ENCODE data around the gene SF3B1.
"Not testable (repeated sequence)": the region's sequence is repeated elsewhere in the genome, so short reads cannot be mapped to it uniquely, and the experiment has no call there.

The SF3B1 gene

DNA sequence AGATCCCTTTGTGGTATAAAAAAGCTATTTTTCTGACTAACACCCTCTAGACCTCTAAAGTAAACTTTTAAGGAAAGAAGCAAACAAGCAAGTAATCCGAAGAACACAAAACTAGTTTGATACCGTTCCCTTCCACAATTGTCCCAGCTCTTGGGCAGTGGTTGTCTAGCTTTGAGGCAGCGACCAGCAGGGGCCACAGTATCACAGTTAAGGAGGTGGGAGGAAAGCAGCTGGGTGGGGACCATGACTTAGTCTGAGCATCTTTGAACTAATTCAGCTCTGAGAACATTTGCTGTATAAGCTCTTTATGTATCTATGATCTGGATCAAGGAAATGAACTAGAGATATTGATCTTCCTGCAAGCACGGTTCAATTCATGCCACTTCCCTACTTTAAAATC is 51.0 kb downstream of the SF3B1 start:
- no peak for DNase-seq (ENCODE audit: low read depth in 1 of 2, low spot score in 1 of 2)

DNA sequence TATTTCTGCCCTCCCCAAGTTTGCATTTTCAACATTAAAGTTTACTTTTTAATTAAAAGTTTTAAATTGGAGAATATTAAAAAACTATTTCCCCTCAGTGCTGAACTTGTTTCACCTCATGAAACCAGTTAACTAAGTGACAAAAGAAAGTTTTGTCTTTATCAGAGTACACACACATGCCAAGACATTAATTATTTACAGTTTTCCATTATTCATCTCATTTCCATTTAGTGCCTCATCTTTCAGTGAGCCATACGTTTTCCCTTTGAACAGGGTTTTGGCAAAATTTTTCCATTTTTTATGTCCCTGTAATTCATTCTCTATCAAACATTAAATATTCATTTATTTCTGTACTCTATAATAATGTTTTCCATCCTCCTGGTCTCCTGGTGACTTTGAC is 53.2 kb downstream of the SF3B1 start:
- DNase-seq (ENCODE audit: low read depth in 1 of 2, low spot score in 1 of 2) = no peak

DNA sequence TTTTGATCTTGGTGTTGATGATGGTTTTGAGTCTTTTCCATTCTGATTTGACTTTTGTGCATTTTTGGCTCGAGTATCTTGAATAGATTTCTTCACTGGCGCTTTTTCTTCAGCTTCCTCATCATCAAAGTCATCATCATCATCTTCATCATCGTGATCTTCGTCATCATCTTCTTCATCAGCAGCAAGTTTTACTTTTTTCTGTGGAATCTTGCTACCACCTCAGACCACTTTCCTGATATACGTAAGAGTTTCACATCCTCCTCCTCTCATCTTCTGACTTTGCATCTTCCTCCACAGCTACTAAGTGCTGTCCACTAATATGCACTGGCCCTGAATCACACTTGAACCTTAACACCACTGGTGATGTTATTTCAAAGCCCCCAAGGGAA is 54.9 kb downstream of the SF3B1 start:
- not testable (repeated sequence) for DNase-seq (ENCODE audit: low read depth in 1 of 2, low spot score in 1 of 2)

DNA sequence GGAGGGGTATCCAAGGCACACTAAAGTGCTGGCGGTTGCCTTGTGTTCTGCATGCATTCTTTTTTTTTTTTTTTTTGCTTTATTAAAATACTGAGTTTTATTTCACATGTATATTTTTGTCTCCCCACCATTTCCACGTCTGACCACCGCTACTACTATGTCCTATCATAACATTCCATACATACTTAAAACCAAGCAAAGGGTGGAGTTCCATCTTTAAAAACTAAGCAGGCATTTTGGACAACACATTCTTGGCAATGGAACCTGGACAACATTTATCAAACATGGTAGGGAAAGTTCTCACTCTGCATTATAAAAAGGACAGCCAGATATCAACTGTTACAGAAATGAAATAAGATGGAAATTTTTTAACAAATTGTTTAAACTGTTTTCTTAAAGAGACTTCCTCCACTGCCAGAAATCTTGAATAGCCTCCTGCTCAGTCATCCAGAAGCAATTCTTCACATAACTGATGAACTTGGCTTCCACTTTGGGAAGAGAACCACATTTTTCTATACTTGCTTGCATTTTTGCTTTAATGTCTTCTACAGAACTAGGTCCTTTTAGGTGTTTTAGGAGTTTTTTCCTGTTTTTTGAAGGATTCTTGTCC is 55.4 kb downstream of the SF3B1 start:
- DNase-seq (ENCODE audit: low read depth in 1 of 2, low spot score in 1 of 2) = not testable (repeated sequence)

DNA sequence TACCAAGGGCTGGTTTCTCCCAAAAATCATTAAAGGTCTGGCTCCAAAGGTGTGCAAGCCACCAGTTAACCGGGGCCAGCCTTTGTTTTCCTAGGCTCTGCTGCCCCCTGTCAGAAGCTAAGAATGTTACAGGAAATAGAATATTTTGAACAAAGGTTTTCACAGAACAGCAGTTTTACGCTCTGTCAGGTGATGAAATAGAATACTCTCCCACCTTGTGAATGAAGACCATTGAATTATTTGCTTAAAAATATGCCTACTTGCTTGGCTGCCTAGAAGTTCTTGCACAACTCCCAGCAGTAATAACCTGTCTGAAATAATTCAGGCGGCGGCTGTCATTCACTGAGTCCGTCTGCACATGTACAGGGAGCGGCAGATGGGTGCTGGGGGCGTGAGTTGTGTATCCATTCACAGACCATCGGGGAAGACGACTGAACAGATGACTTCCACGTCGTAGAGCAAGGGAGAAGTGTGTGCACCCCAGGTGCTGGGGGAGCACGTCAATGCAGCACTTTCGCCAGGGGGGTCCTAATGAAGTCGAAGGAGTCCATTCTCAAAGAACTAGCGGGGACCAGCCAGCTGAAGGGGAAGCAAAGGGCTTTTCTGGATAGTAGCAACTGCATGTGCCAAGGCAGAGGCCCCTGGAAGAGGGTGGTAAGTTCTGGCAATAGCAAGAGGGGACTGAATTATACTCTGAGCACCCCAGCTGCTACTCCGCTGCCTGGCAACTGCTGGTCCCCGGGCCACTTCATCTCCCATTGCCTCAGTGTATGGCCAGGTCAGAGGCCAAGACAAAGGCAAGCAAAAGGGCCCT is 56.1 kb downstream of the SF3B1 start:
- peak; percentile 29 to 35 for DNase-seq (ENCODE audit: low read depth in 1 of 2, low spot score in 1 of 2)

DNA sequence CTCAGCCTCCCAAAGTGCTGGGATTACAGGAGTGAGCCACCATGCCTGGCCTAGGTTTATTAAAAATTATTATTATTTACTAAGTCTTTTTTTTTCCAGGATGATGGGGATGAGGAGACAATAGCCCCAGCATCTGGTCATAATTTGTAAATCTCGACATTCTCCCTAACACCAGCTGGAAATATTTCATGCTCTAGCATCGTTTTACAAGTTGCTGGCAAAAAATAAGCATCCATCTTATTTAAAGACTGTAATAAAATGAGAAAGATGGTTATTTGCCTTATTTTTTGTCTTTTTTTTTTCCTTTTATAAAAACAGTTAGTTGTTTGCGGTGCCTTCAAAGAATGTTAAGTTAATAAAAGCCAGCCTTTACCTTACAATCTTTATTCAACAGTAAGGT is 56.7 kb downstream of the SF3B1 start:
- DNase-seq (ENCODE audit: low read depth in 1 of 2, low spot score in 1 of 2) = no peak

DNA sequence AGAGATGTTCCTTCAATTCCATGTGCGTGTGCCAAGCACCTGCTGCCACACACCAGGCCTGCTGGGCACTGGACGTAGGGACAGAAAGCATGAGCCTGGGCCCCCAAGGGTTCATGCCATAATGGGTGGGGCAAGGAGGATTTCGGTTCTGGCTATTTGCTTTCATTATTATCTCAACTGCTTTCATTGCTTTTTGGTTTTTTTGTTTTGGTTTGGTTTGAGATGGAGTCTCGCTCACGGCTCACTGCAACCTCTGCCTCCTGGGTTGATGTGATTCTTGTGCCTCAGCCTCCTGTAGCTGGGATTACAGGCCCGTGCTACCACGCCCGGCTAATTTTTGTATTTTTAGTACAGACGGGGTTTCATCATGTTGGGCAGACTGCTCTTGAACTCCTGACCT is 57.2 kb downstream of the SF3B1 start:
- DNase-seq (ENCODE audit: low read depth in 1 of 2, low spot score in 1 of 2) = no peak

DNA sequence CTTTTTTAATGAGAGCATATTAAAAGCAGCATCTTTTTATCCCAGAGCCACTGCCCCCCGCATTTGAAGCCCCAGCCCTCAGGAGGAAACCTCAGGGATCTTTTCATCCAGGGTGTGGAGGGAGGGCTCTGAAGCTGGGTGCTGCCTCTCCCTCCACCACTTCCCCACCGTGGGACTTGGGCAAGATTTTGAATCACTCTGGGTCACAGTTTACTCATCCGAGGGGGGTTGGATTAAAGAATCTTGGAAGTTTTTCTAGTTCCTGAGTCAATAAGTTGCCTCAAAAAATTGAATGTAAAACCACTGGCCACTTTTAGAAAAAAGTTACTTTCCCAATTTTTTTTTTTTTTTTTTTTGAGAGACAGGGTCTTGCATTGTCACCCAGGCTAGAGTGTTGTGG is 62.2 kb downstream of the SF3B1 start:
- DNase-seq (ENCODE audit: low read depth in 1 of 2, low spot score in 1 of 2) = no peak

DNA sequence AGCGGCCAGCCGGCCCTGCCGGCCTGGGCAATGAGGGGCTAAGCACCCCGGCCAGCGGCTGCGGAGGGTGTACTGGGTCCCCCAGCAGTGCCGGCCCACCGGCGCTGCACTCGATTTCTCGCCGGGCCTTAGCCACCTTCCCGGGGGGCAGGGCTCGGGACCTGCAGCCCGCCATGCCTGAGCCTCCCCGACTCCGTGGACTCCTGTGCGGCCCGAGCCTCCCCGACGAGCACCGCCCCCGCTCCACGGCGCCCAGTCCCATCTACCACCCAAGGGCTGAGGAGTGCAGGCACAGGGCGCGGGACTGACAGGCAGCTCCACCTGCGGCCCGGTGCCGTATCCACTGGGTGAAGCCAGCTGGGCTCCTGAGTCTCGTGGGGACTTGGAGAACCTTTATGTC is 64.2 kb downstream of the SF3B1 start:
- not testable (repeated sequence) for DNase-seq (ENCODE audit: low read depth in 1 of 2, low spot score in 1 of 2)

DNA sequence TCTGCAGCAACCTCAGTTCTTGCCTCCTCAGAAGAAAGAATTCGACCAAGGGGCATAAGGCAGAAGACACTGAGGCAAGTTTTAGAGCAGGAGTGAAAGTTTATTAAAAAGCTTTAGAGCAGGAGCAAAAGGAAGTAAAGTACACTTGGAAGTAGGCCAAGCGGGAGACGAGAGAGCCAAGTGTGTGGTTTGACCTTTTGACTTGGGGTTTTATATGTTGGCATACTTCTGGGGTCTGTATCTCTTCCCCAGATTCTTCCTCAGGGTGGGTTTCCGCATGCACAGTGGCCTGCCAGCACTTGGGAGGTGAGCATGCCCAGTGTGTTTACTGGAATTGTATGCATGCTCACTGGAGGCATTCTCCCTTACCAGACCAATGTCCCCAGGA is 64.9 kb downstream of the SF3B1 start:
- no peak for DNase-seq (ENCODE audit: low read depth in 1 of 2, low spot score in 1 of 2)

DNA sequence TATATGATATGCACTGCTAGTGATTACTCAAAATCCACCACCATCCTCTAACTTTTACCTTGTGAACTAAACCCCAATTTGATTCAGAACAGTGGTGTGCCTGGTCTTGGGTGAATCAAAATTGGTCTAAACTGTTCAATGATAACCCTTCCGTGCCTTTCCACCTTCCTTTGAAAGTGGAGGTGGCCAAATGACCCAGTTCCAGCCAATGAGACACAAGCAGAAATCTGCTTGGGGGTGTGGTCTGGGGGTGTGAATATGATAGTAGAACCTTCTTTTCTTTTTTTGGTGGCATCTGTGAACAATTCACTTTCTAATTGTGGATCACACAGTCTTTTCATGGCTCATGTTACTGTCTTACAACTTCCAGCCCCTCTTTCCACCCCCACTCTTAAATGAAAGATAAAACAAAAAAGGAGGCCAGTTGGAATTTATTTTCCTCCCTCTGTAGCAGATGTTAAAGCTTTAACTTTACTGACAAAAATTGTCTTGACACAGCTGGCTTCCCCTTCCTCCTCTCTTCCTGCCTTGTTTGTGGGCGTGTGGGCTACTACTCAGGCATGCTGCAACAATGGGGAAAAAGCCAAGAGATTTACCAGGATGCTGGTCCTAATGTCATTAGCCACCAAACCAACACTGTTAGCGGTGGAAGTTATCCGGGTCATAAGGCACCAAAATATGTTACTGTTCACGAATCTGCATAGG is 65.4 kb downstream of the SF3B1 start:
- DNase-seq (ENCODE audit: low read depth in 1 of 2, low spot score in 1 of 2) = no peak

DNA sequence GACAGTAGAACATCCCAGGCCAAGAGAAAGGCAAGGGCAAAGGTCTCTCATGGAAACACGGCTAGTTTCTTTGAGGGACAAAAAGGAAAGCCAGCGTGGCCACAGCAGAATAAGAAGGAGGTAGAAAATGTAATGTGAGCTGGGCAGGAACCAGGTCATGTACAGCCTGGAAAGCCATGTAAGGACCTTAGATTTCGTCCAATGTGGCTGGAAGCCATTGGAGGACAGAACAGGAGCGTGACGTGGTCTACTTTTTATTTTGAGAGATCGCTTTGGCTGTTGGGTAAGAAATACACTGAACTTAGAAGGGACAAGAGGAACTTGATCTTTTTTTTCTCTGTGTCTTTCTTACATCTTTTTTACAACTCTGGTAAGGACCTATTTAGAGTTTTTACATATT is 66.4 kb downstream of the SF3B1 start:
- DNase-seq (ENCODE audit: low read depth in 1 of 2, low spot score in 1 of 2) = no peak

DNA sequence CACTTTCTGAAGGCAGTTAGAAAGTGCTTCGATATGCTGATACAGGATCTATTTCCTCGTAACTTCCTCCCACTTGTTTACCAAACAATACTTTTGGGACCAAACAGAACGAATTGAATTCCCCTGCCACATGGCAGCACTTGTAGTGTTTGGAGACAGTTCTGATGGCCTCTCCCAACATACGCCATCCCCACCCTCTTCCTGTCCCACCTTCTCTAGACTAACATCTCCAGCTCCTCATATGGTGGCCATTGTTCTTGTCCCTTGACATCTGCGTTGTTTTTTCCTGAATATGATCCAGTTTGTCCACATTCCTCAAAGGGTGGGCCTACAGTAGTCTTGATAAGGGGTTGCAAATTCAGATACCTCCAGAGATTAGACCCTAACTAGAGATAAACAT is 70.8 kb downstream of the SF3B1 start:
- no peak for DNase-seq (ENCODE audit: low read depth in 1 of 2, low spot score in 1 of 2)

DNA sequence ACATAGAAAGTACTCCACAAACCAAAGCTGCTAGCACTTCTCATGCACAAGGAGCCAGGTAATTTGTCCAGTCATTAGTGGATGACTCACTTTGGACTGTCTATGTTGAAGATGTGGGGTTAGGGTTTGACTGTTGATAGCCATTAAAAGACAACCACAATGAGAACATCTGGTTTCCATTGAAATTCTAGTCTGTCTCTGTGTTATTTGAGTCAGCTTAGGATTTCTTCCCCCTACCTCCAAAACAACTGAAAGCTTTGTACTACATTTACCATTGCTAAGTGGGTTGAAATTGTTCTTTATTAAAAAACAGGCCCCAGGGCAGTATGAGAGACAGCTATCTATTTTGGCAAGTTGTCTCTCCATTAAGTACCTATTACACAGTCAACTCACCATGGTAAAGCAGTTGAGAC is 74.1 kb downstream of the SF3B1 start:
- DNase-seq (ENCODE audit: low read depth in 1 of 2, low spot score in 1 of 2) = no peak

DNA sequence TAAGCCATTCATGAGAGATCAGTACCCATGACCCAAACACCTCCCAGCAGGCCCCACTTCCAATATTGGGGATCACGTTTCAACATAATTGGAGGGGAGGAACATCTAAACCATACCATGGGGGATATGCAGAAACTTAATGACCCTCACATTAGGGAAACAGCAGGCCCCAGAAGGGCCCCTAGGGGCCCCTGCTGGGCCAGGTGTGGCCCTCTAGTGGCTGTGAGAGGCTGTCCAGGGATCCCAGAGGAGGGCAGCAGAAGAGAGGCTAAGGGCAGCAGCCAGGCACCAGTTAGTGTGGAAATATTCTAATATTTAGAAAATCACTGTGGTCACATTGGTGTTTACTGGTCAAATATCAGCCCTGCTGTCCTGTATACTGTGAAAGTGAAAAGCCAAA is 75.0 kb downstream of the SF3B1 start:
- no peak for DNase-seq (ENCODE audit: low read depth in 1 of 2, low spot score in 1 of 2)

DNA sequence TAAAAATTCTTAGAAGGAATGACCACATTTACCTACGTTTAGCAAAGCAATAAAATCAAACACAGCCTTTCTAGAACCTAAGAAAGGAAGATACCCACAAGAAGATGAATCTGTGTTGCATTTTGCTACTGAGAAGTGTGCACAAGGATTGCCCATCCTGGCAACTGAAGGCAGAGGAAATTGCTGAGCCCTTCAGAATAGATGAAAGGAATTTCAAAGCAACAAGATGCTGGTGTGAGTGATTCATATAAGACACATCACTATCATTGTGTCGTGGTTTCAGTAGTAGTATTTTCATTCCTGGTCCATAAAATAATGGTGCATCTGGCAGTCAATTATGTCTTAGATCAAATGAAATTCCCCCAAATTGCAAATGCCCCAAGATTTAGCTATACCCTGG is 75.9 kb downstream of the SF3B1 start:
- no peak for DNase-seq (ENCODE audit: low read depth in 1 of 2, low spot score in 1 of 2)

DNA sequence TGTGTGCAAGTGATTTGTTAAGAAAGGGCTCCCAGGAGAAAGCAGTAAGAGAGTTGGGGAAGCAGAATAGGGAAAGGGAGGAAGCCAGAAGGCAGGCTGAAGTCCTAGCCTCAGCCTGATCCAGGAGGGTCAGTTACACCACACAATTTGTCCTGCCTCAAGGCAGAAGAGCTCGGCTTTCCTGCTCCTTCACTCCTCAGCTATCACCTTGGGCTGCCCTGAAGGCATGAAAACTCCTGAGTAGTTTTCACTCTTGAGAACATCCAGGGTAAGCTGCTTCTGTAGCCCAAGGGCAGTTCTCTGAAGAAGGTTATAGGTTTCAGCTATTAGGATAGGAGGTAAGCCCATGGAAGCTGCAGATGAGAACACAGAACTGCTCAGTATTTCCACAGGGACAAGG is 76.8 kb downstream of the SF3B1 start:
- DNase-seq (ENCODE audit: low read depth in 1 of 2, low spot score in 1 of 2) = no peak

DNA sequence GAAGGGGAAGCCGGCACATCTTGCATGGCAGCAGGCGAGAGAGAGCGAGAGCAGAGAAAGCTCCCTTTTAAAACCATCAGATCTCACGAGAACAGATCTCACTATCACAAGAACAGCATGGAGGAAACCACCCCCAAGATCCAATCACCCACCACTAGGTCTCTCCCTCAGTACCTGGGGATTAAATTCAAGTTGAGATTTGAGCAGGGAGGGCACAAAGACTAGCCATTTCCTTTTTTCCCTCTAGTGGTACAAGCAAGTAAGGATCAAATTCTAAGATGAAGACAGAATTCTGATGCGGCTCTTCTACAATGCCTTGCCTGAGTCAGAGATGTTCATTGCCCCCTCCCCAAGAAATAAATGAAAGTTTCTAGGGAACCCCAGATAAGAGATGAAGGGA is 78.7 kb downstream of the SF3B1 start:
- DNase-seq (ENCODE audit: low read depth in 1 of 2, low spot score in 1 of 2) = no peak

DNA sequence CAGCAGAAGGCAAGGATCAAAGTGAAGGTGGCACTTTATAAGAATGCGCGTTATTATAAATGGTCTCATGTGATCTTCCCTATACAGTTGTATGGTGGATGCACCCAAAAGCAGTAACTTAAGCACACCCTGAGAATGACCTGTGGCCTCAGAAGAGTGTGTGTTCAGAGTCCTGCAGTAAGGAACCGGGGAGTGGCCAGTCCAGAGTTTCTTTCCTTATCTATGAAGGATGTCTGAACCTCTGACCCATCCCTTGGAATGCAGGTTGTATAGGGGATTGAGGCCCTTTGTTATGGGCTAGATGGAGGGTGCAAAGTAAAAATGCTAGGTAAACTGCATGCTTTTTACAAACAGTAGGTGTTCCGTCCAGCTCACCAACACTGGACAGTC is 80.7 kb downstream of the SF3B1 start:
- no peak for DNase-seq (ENCODE audit: low read depth in 1 of 2, low spot score in 1 of 2)

DNA sequence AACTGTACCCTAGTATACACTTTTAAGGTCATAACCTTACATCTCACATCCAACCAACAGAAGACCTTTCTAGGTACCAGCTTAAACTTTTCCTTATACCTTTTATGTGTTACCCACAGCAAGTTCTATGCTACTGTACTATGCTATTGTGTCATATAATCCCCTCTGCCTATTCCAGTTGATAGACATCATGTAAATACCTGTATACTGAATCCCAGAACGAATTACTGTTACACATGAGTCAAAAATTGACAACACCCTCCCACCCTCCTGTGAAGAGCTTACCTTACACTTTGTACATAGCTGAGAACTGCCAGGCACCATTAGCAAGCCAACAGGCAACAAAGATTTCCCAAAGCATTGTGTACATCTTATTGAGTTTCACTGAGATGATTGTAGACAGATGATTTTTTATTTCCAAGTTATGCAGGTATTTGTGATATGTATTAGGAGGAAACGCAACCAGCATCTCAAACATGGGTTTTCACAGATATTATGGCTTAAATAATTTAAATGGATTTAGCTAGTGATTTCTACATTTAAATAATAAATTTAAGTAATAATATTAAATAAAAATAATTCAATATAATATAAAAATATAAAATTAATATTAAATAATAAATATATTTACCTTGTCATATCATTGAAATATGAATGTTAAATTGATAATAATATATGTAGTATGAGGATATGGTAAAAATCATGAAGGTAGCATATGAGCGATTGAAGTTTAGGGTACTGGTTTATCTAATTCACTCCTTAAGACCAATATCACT is 81.2 kb downstream of the SF3B1 start:
- DNase-seq (ENCODE audit: low read depth in 1 of 2, low spot score in 1 of 2) = no peak

DNA sequence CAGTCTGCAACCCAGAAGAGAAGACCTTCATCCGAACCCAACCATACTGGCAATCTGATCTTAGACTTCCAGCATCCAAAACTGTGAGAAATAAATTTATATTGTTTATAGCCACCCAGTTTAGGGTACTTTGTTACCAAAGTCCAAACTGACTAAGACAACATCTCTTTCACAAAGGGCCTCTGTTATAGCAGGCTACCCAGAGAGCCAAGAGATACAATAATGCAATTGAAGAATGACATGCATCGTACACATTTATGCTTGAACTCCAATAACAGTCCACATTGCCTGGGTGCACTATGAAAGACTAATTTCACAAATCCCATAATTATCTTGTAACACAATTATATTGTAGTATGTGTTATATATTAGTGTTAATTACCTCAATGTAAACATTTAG is 85.1 kb downstream of the SF3B1 start:
- no peak for DNase-seq (ENCODE audit: low read depth in 1 of 2, low spot score in 1 of 2)
